SK-N-MC (cell line): Measurements from ENCODE around the gene TBC1D12.

Source experiments
- DNase-seq: peaks from one replicate; pipeline ENCODE4 v3.0.0-alpha.2; 2011; ENCODE audit warnings: low read depth, low spot score
- H3K27ac ChIP-seq: fragments of 200-600 bp; sonication (generic); 2 replicates; pipeline ENCODE4 v1.5.1; 2016; ENCODE audit warnings: mixed run types
- H3K36me3 ChIP-seq: fragments of 200-600 bp; sonication (generic); 2 replicates; pipeline ENCODE4 v1.6.1; 2017; ENCODE audit warnings: antibody characterized with exemption, low read length, mixed read lengths; ENCODE audit not compliant: insufficient read depth
- H3K4me3 ChIP-seq: fragments of 200-600 bp; sonication (generic); 2 replicates; pipeline ENCODE4 v1.5.1; 2016
- H3K9ac ChIP-seq: fragments of 200-600 bp; sonication (generic); 2 replicates; pipeline ENCODE4 v1.8.0; 2017; ENCODE audit warnings: mixed run types, mixed read lengths; ENCODE audit not compliant: insufficient read length
- H3K9me3 ChIP-seq: fragments of 200-600 bp; sonication (generic); 2 replicates; pipeline ENCODE4 v1.6.1; 2017; ENCODE audit warnings: low read depth, mild to moderate bottlenecking, antibody characterized with exemption, low read length, moderate library complexity, mixed read lengths
- EZH2 ChIP-seq: fragments of 200-600 bp; sonication (generic); IDR thresholded peaks from one replicate; pipeline ENCODE4 v1.6.1; 2017; ENCODE audit warnings: antibody characterized with exemption
- FOXP2 ChIP-seq: optimal IDR thresholded peaks from 2 replicates; pipeline ENCODE3; 2011; ENCODE audit warnings: mild to moderate bottlenecking, moderate library complexity; ENCODE audit not compliant: insufficient read depth; ENCODE audit errors: extremely low read length, control extremely low read depth
- POLR2AphosphoS5 ChIP-seq: IDR thresholded peaks from 2 replicates; pipeline ENCODE4 v1.6.1; 2012; ENCODE audit warnings: mild to moderate bottlenecking, low read depth, low read length, borderline replicate concordance

Gene TBC1D12

GRCh38 chr10:94402843-94403379, 570 bp downstream of the TBC1D12 start:
- TF ChIP-seq FOXP2 (no peak), EZH2 (no peak), POLR2AphosphoS5 (no peak)
- Histone ChIP-seq H3K27ac (no peak overlapping the region), H3K9ac (peak overlapping the region; percentile 26), H3K9me3 (no peaks in the 10 kb centered on the region), H3K4me3 (peak overlapping the region; percentile 76), H3K36me3 (no peaks in the 10 kb centered on the region)
- no peak for DNase-seq

- Histone ChIP-seq H3K4me3 (peak overlapping the region; percentile 76), H3K9ac (no peak overlapping the region), H3K36me3 (no peaks in the 10 kb centered on the region), H3K9me3 (no peaks in the 10 kb centered on the region), H3K27ac (no peak overlapping the region)
- no peak for DNase-seq
- TF ChIP-seq POLR2AphosphoS5 (no peak), EZH2 (no peak), FOXP2 (no peak)
Measured at GRCh38 chr10:94403380-94404213, 1.3 kb downstream of the TBC1D12 start.

- DNase-seq, result no peak
- Histone ChIP-seq H3K4me3 (no peak overlapping the region), H3K9me3 (no peaks in the 10 kb centered on the region), H3K36me3 (no peaks in the 10 kb centered on the region), H3K27ac (no peak overlapping the region), H3K9ac (no peak overlapping the region)
- TF ChIP-seq EZH2, result no peak
- no peak for TF ChIP-seq POLR2AphosphoS5
- no peak for TF ChIP-seq FOXP2
Measured at GRCh38 chr10:94405406-94405805, 3.1 kb downstream of the TBC1D12 start.

GRCh38 chr10:94407668-94408067, 5.3 kb downstream of the TBC1D12 start:
- TF ChIP-seq POLR2AphosphoS5, result no peak
- no peak for TF ChIP-seq EZH2
- no peak for TF ChIP-seq FOXP2

GRCh38 chr10:94409021-94409657, 6.8 kb downstream of the TBC1D12 start:
- Histone ChIP-seq H3K36me3 (no peaks in the 10 kb centered on the region), H3K9me3 (no peaks in the 10 kb centered on the region), H3K4me3 (no peak overlapping the region), H3K27ac (no peak overlapping the region), H3K9ac (no peak overlapping the region)
- no peak for TF ChIP-seq POLR2AphosphoS5
- TF ChIP-seq FOXP2, result no peak
- TF ChIP-seq EZH2, result no peak
- DNase-seq, result no peak

More at GRCh38 chr10:94407668-94408067, 5.3 kb downstream of the TBC1D12 start:
- no peak overlapping the region for H3K4me3 ChIP-seq
- H3K36me3 ChIP-seq, result no peaks in the 10 kb centered on the region
- H3K9me3 ChIP-seq, result no peaks in the 10 kb centered on the region
- H3K27ac ChIP-seq, result no peak overlapping the region
- no peak overlapping the region for H3K9ac ChIP-seq
- no peak for DNase-seq

GRCh38 chr10:94411304-94411703, 9.0 kb downstream of the TBC1D12 start:
- Histone ChIP-seq H3K36me3 (no peaks in the 10 kb centered on the region), H3K9me3 (no peaks in the 10 kb centered on the region), H3K9ac (no peak overlapping the region), H3K27ac (no peak overlapping the region), H3K4me3 (no peak overlapping the region)
- DNase-seq, result no peak
- TF ChIP-seq POLR2AphosphoS5 (no peak), FOXP2 (no peak), EZH2 (no peak)

- Histone ChIP-seq H3K4me3 (no peak overlapping the region), H3K9ac (no peak overlapping the region), H3K36me3 (no peaks in the 10 kb centered on the region), H3K9me3 (no peaks in the 10 kb centered on the region), H3K27ac (no peak overlapping the region)
- TF ChIP-seq FOXP2, result no peak
- no peak for TF ChIP-seq EZH2
- TF ChIP-seq POLR2AphosphoS5, result no peak
- DNase-seq, result no peak
Measured at GRCh38 chr10:94412449-94412848, 10.1 kb downstream of the TBC1D12 start.

GRCh38 chr10:94413361-94413760, 11.0 kb downstream of the TBC1D12 start:
- H3K9me3 ChIP-seq, result no peaks in the 10 kb centered on the region
- H3K36me3 ChIP-seq, result no peaks in the 10 kb centered on the region
- no peak for DNase-seq
- no peak overlapping the region for H3K27ac ChIP-seq
- no peak for TF ChIP-seq FOXP2
- no peak for TF ChIP-seq POLR2AphosphoS5
- TF ChIP-seq EZH2, result no peak
- H3K4me3 ChIP-seq, result no peak overlapping the region
- H3K9ac ChIP-seq, result no peak overlapping the region
